PC-9 (cell line): ENCODE results near the gene MFSD6. TPM values are rescaled to one million over a fixed set of nuclear protein-coding genes. Genes with fewer than 3 reads are reported as not detected.

Source experiments
- BruUV-seq: library from RNA; stranded (reverse); fragments of 400-500 nt; replicated peaks from 2 replicates; lab custom pipeline; 2021; lab: Mats Ljungman, UMichigan
- CTCF ChIA-PET: fragments of 300-600 bp; sonication (Branson Sonifier 250); formaldehyde crosslinking; loops from one replicate; lab custom pipeline; 2022; ENCODE audit warnings: antibody characterized with exemption; lab: Charles Lee
- POLR2A ChIA-PET: fragments of 300-600 bp; sonication (Branson Sonifier 250); formaldehyde crosslinking; loops from one replicate; lab custom pipeline; 2022; ENCODE audit warnings: antibody characterized with exemption; ENCODE audit not compliant: unreplicated experiment; lab: Charles Lee
- DNase-seq, 2 experiments: peaks; one replicate each; pipeline versions ENCODE4 v3.0.0 to v3.0.0-alpha.2; 2015 to 2022; ENCODE audit warnings: mixed read lengths in 1 of 2
- H2AFZ ChIP-seq: fragments of 200-600 bp; sonication (generic); 2 replicates; pipeline ENCODE4 v1.8.1; 2017; ENCODE audit warnings: antibody characterized with exemption
- H3F3A ChIP-seq: fragments of 200-600 bp; sonication (generic); 2 replicates; pipeline ENCODE4 v1.8.1; 2017; ENCODE audit warnings: antibody characterized with exemption, mild to moderate bottlenecking, low read depth; ENCODE audit not compliant: insufficient read depth
- H3K27ac ChIP-seq: fragments of 200-600 bp; sonication (generic); 2 replicates; pipeline ENCODE4 v1.6.1; 2016; ENCODE audit warnings: mixed run types
- H3K27me3 ChIP-seq: fragments of 200-600 bp; sonication (generic); 2 replicates; pipeline ENCODE4 v1.6.1; 2016; ENCODE audit warnings: low read depth, mixed run types; ENCODE audit not compliant: insufficient read depth
- H3K36me3 ChIP-seq: fragments of 200-600 bp; sonication (generic); 2 replicates; pipeline ENCODE4 v1.6.1; 2016; ENCODE audit warnings: low read depth, mixed run types
- H3K4me1 ChIP-seq: fragments of 200-600 bp; sonication (generic); replicated peaks from 2 replicates; pipeline ENCODE4 v1.6.1; 2016; ENCODE audit warnings: mixed run types; ENCODE audit not compliant: insufficient read depth
- H3K4me2 ChIP-seq: fragments of 200-600 bp; sonication (generic); 2 replicates; pipeline ENCODE4 v1.6.1; 2017; ENCODE audit warnings: mixed run types
- H3K4me3 ChIP-seq: fragments of 200-600 bp; sonication (generic); 2 replicates; pipeline ENCODE4 v1.6.1; 2016; ENCODE audit warnings: mixed run types
- H3K79me2 ChIP-seq: fragments of 200-600 bp; sonication (generic); 2 replicates; pipeline ENCODE4 v1.6.1; 2017; ENCODE audit warnings: low read depth, mixed run types
- H3K9me2 ChIP-seq: fragments of 200-600 bp; sonication (generic); 2 replicates; pipeline ENCODE4 v1.8.1; 2017; ENCODE audit warnings: mild to moderate bottlenecking; ENCODE audit not compliant: insufficient read depth
- H3K9me3 ChIP-seq: fragments of 200-600 bp; sonication (generic); 2 replicates; pipeline ENCODE4 v1.8.1; 2016; ENCODE audit warnings: low read depth; ENCODE audit not compliant: insufficient read depth
- H4K20me1 ChIP-seq: fragments of 200-600 bp; sonication (generic); 2 replicates; pipeline ENCODE4 v1.8.1; 2017; ENCODE audit not compliant: insufficient read depth
- EZH2 ChIP-seq: fragments of 200-600 bp; sonication (generic); IDR thresholded peaks from 2 replicates; pipeline ENCODE4 v1.8.0; 2017; ENCODE audit warnings: antibody characterized with exemption, low read depth
- intact Hi-C: fragments of 100-400 bp; cut with micrococcal nuclease; formaldehyde crosslinking; loops from one replicate; pipeline ENCODE4 v1.10.0; 2022; ENCODE audit not compliant: unreplicated experiment
- total RNA-seq: library from RNA; stranded (reverse); gene quantifications from 2 replicates; pipeline ENCODE4 v1.2.3, GENCODE V29; 2021
- TF ChIP-seq, protein P1 (sequence below): fragments of 200-600 bp; sonication (generic); conservative IDR thresholded peaks from 2 replicates; pipeline ENCODE4 v1.6.1; 2017; ENCODE audit warnings: mixed run types, antibody characterized with exemption, mild to moderate bottlenecking, moderate library complexity

The MFSD6 gene
- total RNA-seq, 1 experiment from 2014 or later: 15.6 TPM

GRCh38 chr2:190405995-190406394, 2.2 kb upstream of the MFSD6 start:
- H3K4me1 ChIP-seq: peaks cover 17% of the 10 kb centered on the region
- H3F3A ChIP-seq: peaks cover 3% of the 10 kb centered on the region; the same call in 1 of the 2 replicates
- no peaks in the 10 kb centered on the region for H4K20me1 ChIP-seq
- intact Hi-C loops: no loop called here
- H3K9me3 ChIP-seq: peaks cover 3% of the 10 kb centered on the region; the same call in 1 of the 2 replicates
- POLR2A ChIA-PET: no interaction called here
- no peaks in the 10 kb centered on the region for H3K79me2 ChIP-seq
- no peaks in the 10 kb centered on the region for H3K36me3 ChIP-seq
- H3K27me3 ChIP-seq: no peaks in the 10 kb centered on the region
- CTCF ChIA-PET: no interaction called here
- no peak for DNase-seq
- no peaks in the 10 kb centered on the region for H3K9me2 ChIP-seq
- no peak overlapping the region for H3K4me3 ChIP-seq
- no peak overlapping the region for H3K4me2 ChIP-seq
- H2AFZ ChIP-seq: no peak overlapping the region
- no peak overlapping the region for H3K27ac ChIP-seq
- no TSS peak for BruUV-seq
- TF ChIP-seq, protein P1, sequence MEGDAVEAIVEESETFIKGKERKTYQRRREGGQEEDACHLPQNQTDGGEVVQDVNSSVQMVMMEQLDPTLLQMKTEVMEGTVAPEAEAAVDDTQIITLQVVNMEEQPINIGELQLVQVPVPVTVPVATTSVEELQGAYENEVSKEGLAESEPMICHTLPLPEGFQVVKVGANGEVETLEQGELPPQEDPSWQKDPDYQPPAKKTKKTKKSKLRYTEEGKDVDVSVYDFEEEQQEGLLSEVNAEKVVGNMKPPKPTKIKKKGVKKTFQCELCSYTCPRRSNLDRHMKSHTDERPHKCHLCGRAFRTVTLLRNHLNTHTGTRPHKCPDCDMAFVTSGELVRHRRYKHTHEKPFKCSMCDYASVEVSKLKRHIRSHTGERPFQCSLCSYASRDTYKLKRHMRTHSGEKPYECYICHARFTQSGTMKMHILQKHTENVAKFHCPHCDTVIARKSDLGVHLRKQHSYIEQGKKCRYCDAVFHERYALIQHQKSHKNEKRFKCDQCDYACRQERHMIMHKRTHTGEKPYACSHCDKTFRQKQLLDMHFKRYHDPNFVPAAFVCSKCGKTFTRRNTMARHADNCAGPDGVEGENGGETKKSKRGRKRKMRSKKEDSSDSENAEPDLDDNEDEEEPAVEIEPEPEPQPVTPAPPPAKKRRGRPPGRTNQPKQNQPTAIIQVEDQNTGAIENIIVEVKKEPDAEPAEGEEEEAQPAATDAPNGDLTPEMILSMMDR: no peak
- no peak for TF ChIP-seq EZH2

DNA sequence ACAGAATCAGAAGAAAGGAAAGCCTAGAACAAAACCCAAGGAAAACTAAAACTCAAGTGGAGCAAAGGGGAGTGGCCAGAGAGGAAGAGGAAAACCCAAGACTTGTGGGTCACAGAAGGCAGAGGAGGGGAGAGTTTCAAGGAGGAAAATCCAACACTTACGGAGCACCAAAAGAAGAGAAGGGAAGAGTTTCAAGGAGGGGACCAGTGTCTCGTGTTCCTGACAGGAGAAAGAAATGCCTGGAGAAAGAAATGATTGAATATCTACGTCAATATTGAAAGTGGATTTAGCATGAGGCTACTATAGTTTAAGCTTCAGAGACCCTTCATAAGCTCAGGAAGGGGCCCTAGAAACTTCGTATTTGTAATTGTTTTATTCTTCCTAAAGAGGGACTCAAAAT, 1.4 kb upstream of the MFSD6 start:
- H4K20me1 ChIP-seq: no peaks in the 10 kb centered on the region
- H3K79me2 ChIP-seq: no peaks in the 10 kb centered on the region
- no peaks in the 10 kb centered on the region for H3K36me3 ChIP-seq
- no peak overlapping the region for H2AFZ ChIP-seq
- DNase-seq: no peak
- ChIA-PET POLR2A (no interaction called here), CTCF (no interaction called here)
- H3K4me2 ChIP-seq: no peak overlapping the region
- H3K4me1 ChIP-seq: peaks cover 17% of the 10 kb centered on the region
- TF ChIP-seq, protein P1: no peak
- no peak for TF ChIP-seq EZH2
- no peaks in the 10 kb centered on the region for H3K9me2 ChIP-seq
- no peak overlapping the region for H3K4me3 ChIP-seq
- no peaks in the 10 kb centered on the region for H3K27me3 ChIP-seq
- intact Hi-C loops: no loop called here
- peaks cover 3% of the 10 kb centered on the region; the same call in 1 of the 2 replicates for H3K9me3 ChIP-seq
- no peak overlapping the region for H3K27ac ChIP-seq
- no TSS peak for BruUV-seq
- peaks cover 3% of the 10 kb centered on the region; the same call in 1 of the 2 replicates for H3F3A ChIP-seq

GRCh38 chr2:190407246-190407661, 901 bp upstream of the MFSD6 start:
- Histone ChIP-seq H3K27me3 (no peaks in the 10 kb centered on the region), H3K9me2 (no peaks in the 10 kb centered on the region), H3K4me2 (peak overlapping the region; percentile 74), H3K4me1 (peaks cover 17% of the 10 kb centered on the region), H3K27ac (no peak overlapping the region), H2AFZ (peak overlapping the region; percentile 76), H3K79me2 (no peaks in the 10 kb centered on the region), H3K36me3 (no peaks in the 10 kb centered on the region), H3F3A (peaks cover 3% of the 10 kb centered on the region; the same call in 1 of the 2 replicates), H3K9me3 (peaks cover 3% of the 10 kb centered on the region; the same call in 1 of the 2 replicates), H3K4me3 (peak overlapping the region; percentile 61; the same call in 1 of the 2 replicates), H4K20me1 (no peaks in the 10 kb centered on the region)
- DNase-seq: no peak
- TF ChIP-seq EZH2: no peak
- TF ChIP-seq, protein P1: no peak
- ChIA-PET POLR2A (no interaction called here), CTCF (no interaction called here)
- BruUV-seq: TSS peak; percentile 47
- intact Hi-C loops: no loop called here
